Lung (tissue), 12 donors: Measurements from ENCODE around the gene SLC35A1. TPM values are rescaled to one million over a fixed set of nuclear protein-coding genes. Genes with fewer than 3 reads are reported as not detected.

Experiments
- ATAC-seq: fragments of 200-7000 bp; cut with Tn5 transposase; one replicate; pipeline ENCODE4 v1.9.1; 2020; ENCODE audit warnings: moderate number of reproducible peaks; ENCODE audit not compliant: insufficient read depth, low FRiP score
- DNase-seq, 3 donors: peaks; one replicate each; pipeline ENCODE4 v3.0.0-alpha.2; 2013 to 2017
- H3K27ac ChIP-seq, 2 donors: one replicate each; pipeline ENCODE4 v1.5.1; 2013; ENCODE audit warnings: mild to moderate bottlenecking in 2 of 2, moderate library complexity in 2 of 2, control low read depth in 1 of 2, inconsistent platforms in 1 of 2, low read depth in 1 of 2, low read length in 1 of 2
- H3K27me3 ChIP-seq, 3 donors: one replicate each; pipeline ENCODE4 v1.5.1; 2013; ENCODE audit warnings: low read length in 2 of 3; ENCODE audit not compliant: control insufficient read depth in 3 of 3, insufficient read depth in 3 of 3
- H3K36me3 ChIP-seq, 4 donors: one replicate each; pipeline ENCODE4 v1.5.1; 2013; ENCODE audit warnings: low read length in 4 of 4, mild to moderate bottlenecking in 1 of 4, moderate library complexity in 1 of 4; ENCODE audit not compliant: control insufficient read depth in 4 of 4, insufficient read depth in 4 of 4
- H3K4me1 ChIP-seq, 5 donors: one replicate each; pipeline ENCODE4 v1.5.1; 2013; ENCODE audit warnings: low read length in 5 of 5, mild to moderate bottlenecking in 2 of 5, moderate library complexity in 1 of 5; ENCODE audit not compliant: control insufficient read depth in 5 of 5, insufficient read depth in 5 of 5
- H3K4me3 ChIP-seq: one replicate; pipeline ENCODE4 v1.5.1; 2013; ENCODE audit warnings: mild to moderate bottlenecking, control low read depth, moderate library complexity
- H3K9ac ChIP-seq, 2 donors: one replicate each; pipeline ENCODE4 v1.5.1; 2013; ENCODE audit warnings: low read length in 2 of 2, control low read depth in 1 of 2; ENCODE audit not compliant: insufficient read depth in 1 of 2
- H3K9me3 ChIP-seq, 4 donors: one replicate each; pipeline ENCODE4 v1.5.1; 2013; ENCODE audit warnings: low read length in 3 of 4, mild to moderate bottlenecking in 1 of 4, moderate library complexity in 1 of 4; ENCODE audit not compliant: control insufficient read depth in 4 of 4, insufficient read depth in 3 of 4
- CTCF ChIP-seq: IDR thresholded peaks from 2 replicates; pipeline ENCODE4 v1.5.1; 2012; ENCODE audit warnings: mild to moderate bottlenecking; ENCODE audit errors: control extremely low read depth, extremely low read depth
- WGBS, 2 donors: extraction: QIAGEN DNeasy Blood & Tissue Kit; methylation state at CpG; one replicate each; pipeline ENCODE4 v1.1.7; 2013; 5-methylcytosine and 5-hydroxymethylcytosine counted together
- polyA plus RNA-seq, 2 donors: library from polyadenylated mRNA; stranded (reverse); fragments of 200-250 nt; gene quantifications; one replicate each; pipeline ENCODE4 v1.2.1, GENCODE V29; 2013
- total RNA-seq, 2 donors: library from RNA; depleted of rRNA in 1 of 2; stranded (reverse); fragments of >200 nt in 1 of 2; gene quantifications; one replicate each; pipeline ENCODE4 v1.2.1, GENCODE V29; 2014 to 2021
- donor health status: control.
- donor health status: control.
- donor health status: Bipolar disorder and iron deficiency.
- donor health status: healthy.
- donor health status: DM: yes; HTN: yes; CAD: no.

The SLC35A1 gene
- total and polyA plus RNA-seq, 4 donors: 19.3 to 42.2 (median 27.2) TPM

GRCh38 chr6:87504441-87504840 lies 31.7 kb downstream of the SLC35A1 start:
- Histone ChIP-seq H3K36me3 (peaks cover 4 to 27% (median 15%) of the 10 kb centered on the region in 4 donors), H3K27me3 (no peaks in the 10 kb centered on the region), H3K4me1 (peaks cover 0 to 11% (median 0%) of the 10 kb centered on the region in 5 donors), H3K9ac (no peak overlapping the region), H3K4me3 (no peak overlapping the region), H3K27ac (no peak overlapping the region), H3K9me3 (no peaks in the 10 kb centered on the region)
- DNase-seq (peak in 2 of 3 donors; percentile 39 to 72), ATAC-seq (no peak)
- TF ChIP-seq CTCF: no peak
- 76 to 82% methylated on average over 1 of the region's 1 CpG for WGBS, 2 donors

- H3K9me3 ChIP-seq: no peaks in the 10 kb centered on the region
- H3K36me3 ChIP-seq: peaks cover 15 to 42% (median 24%) of the 10 kb centered on the region in 4 donors
- ATAC-seq (no peak), DNase-seq (no peak)
- H3K9ac ChIP-seq: no peak overlapping the region
- H3K27me3 ChIP-seq: no peaks in the 10 kb centered on the region
- WGBS, 2 donors: 43 to 44% methylated on average over 2 of the region's 2 CpGs
- H3K27ac ChIP-seq: no peak overlapping the region
- no peak for TF ChIP-seq CTCF
- no peaks in the 10 kb centered on the region for H3K4me1 ChIP-seq
- H3K4me3 ChIP-seq: no peak overlapping the region
Observed at GRCh38 chr6:87514831-87515230, 42.1 kb downstream of the SLC35A1 start.

DNA sequence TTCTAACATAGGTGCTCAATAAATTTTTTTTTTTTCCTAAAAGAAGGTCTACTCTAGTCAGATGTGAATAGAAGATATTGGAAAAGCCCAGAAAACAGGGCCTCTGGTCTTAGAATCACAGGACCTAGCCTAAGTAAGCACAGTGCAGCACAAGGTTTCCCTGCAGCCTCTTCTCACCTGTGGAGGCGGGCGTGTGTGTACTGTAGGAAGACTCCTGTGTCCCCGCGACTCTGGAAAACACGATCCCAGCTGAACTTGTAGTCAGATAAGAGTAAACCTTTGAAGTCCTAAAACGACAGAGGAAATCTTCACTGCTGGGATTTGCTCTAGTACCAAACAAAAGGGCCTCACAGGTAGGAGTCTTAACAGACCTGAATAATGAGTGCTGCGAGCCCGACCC lies 45.7 kb downstream of the SLC35A1 start:
- Histone ChIP-seq H3K4me1 (no peaks in the 10 kb centered on the region), H3K4me3 (no peak overlapping the region), H3K9ac (no peak overlapping the region), H3K9me3 (no peaks in the 10 kb centered on the region), H3K27ac (no peak overlapping the region), H3K27me3 (no peaks in the 10 kb centered on the region), H3K36me3 (peaks cover 14 to 28% (median 22%) of the 10 kb centered on the region in 4 donors)
- no peak for DNase-seq
- no peak for TF ChIP-seq CTCF
- no peak for ATAC-seq
- 92 to 98% methylated on average over 8 of the region's 8 CpGs for WGBS, 2 donors

GRCh38 chr6:87522686-87523085 lies 49.9 kb downstream of the SLC35A1 start:
- H3K9me3 ChIP-seq: no peaks in the 10 kb centered on the region
- no peak overlapping the region for H3K9ac ChIP-seq
- no peak overlapping the region for H3K4me3 ChIP-seq
- TF ChIP-seq CTCF: no peak
- ATAC-seq: no peak
- no peak for DNase-seq
- H3K4me1 ChIP-seq: no peaks in the 10 kb centered on the region
- no peak overlapping the region for H3K27ac ChIP-seq
- 81 to 100% methylated on average over 3 of the region's 3 CpGs for WGBS, 2 donors
- no peaks in the 10 kb centered on the region for H3K27me3 ChIP-seq
- H3K36me3 ChIP-seq: peaks cover 14 to 24% (median 20%) of the 10 kb centered on the region in 4 donors
